ENCODE data around the gene SH2D3A.

- TF ChIP-seq TCF12 (IDR thresholded peaks at IDR 0.05; ENCODE audit: low read depth) (no peak), RAD21 (IDR thresholded peaks at IDR 0.05; ENCODE audit: low read depth) (no peak), CEBPB (IDR thresholded peaks at IDR 0.05) (no peak), EP300 (IDR thresholded peaks at IDR 0.05; ENCODE audit: borderline replicate concordance) (no peak), MAX (IDR thresholded peaks at IDR 0.05) (no peak), TAF1 (IDR thresholded peaks at IDR 0.05; ENCODE audit: low read depth) (no peak), YY1 (IDR thresholded peaks at IDR 0.05; ENCODE audit: low read depth) (no peak), FOXM1 (IDR thresholded peaks at IDR 0.05; ENCODE audit: borderline replicate concordance, low read depth) (no peak), ZBTB7A (IDR thresholded peaks at IDR 0.05; ENCODE audit: low read depth) (no peak)
Measured at GRCh38 chr19:6732803-6733337, 34.4 kb downstream of the SH2D3A start.

Data from Ishikawa (cell line).